Measurements from ENCODE around the gene ASIC2.

GRCh38 chr17:33135691-33136090 lies 157.4 kb downstream of the ASIC2 start:
- TF ChIP-seq POLR2A (IDR thresholded peaks at IDR 0.05; ENCODE audit: low read length): no peak
- no peak for TF ChIP-seq GATA1 (IDR thresholded peaks at IDR 0.05; ENCODE audit: low read depth, low read length)

Data from erythroblast (primary cell).